Activated naive CD8-positive, alpha-beta T cell treated with anti-CD3 and anti-CD28 coated beads, Interleukin-2, amount 50 U/mL, for 16 hours (primary cell): Measurements from ENCODE around the gene BCL2L12.

Source experiments
- DNase-seq: peaks from one replicate; pipeline ENCODE4 v3.0.0-alpha.2; 2020; ENCODE audit warnings: low read depth, low spot score

BCL2L12 gene

GRCh38 chr19:49642492-49643035 is 23.2 kb upstream of the BCL2L12 start:
- DNase-seq: no peak

GRCh38 chr19:49643466-49643865 is 22.3 kb upstream of the BCL2L12 start:
- no peak for DNase-seq

GRCh38 chr19:49645592-49645991 is 20.1 kb upstream of the BCL2L12 start:
- DNase-seq: no peak

GRCh38 chr19:49645995-49646394 is 19.7 kb upstream of the BCL2L12 start:
- no peak for DNase-seq

GRCh38 chr19:49646586-49646985 is 19.1 kb upstream of the BCL2L12 start:
- DNase-seq: no peak

- no peak for DNase-seq
Observed at GRCh38 chr19:49651029-49651819, 14.5 kb upstream of the BCL2L12 start.

- no peak for DNase-seq
Observed at GRCh38 chr19:49651820-49652550, 13.7 kb upstream of the BCL2L12 start.

- no peak for DNase-seq
Observed at GRCh38 chr19:49652551-49653465, 12.9 kb upstream of the BCL2L12 start.

- no peak for DNase-seq
Observed at GRCh38 chr19:49653466-49653806, 12.3 kb upstream of the BCL2L12 start.

- DNase-seq: no peak
Observed at GRCh38 chr19:49654581-49654980, 11.2 kb upstream of the BCL2L12 start.

GRCh38 chr19:49655570-49656455 is 9.9 kb upstream of the BCL2L12 start:
- DNase-seq: no peak

GRCh38 chr19:49656456-49657109 is 9.2 kb upstream of the BCL2L12 start:
- DNase-seq: no peak

GRCh38 chr19:49657493-49658138 is 8.1 kb upstream of the BCL2L12 start:
- DNase-seq: no peak

- DNase-seq: no peak
Observed at GRCh38 chr19:49658139-49658517, 7.6 kb upstream of the BCL2L12 start.

- DNase-seq: no peak
Observed at GRCh38 chr19:49658566-49659442, 6.9 kb upstream of the BCL2L12 start.

- DNase-seq: no peak
Observed at GRCh38 chr19:49660338-49660961, 5.3 kb upstream of the BCL2L12 start.

GRCh38 chr19:49662011-49662410 is 3.7 kb upstream of the BCL2L12 start:
- no peak for DNase-seq

GRCh38 chr19:49663224-49663623 is 2.5 kb upstream of the BCL2L12 start:
- DNase-seq: no peak
